HUES6 (cell line): ENCODE results near the gene IGLL1.
"Not testable (repeated sequence)": the region's sequence is repeated elsewhere in the genome, so short reads cannot be mapped to it uniquely, and the experiment has no call there.

Source experiments
- H3K27ac ChIP-seq: 2 replicates; pipeline ENCODE4 v1.7.0; 2013; ENCODE audit warnings: low read depth, mild to moderate bottlenecking, low read length, inconsistent platforms
- H3K27me3 ChIP-seq: 2 replicates; pipeline ENCODE4 v1.6.1; 2013; ENCODE audit warnings: low read length; ENCODE audit not compliant: control insufficient read depth, insufficient read depth
- H3K36me3 ChIP-seq: 2 replicates; pipeline ENCODE4 v1.6.1; 2013; ENCODE audit warnings: low read length; ENCODE audit not compliant: control insufficient read depth, insufficient read depth
- H3K4me1 ChIP-seq: 2 replicates; pipeline ENCODE4 v1.6.1; 2013; ENCODE audit warnings: low read length; ENCODE audit not compliant: control insufficient read depth, insufficient read depth
- H3K4me3 ChIP-seq: 2 replicates; pipeline ENCODE4 v1.5.1; 2013; ENCODE audit warnings: low read depth, low read length
- H3K9ac ChIP-seq: one replicate; pipeline ENCODE4 v1.6.1; 2013; ENCODE audit warnings: mild to moderate bottlenecking, low read length
- H3K9me3 ChIP-seq: 2 replicates; pipeline ENCODE4 v1.6.1; 2013; ENCODE audit warnings: low read depth, low read length; ENCODE audit not compliant: control insufficient read depth, insufficient read depth

Gene IGLL1

GRCh38 chr22:23549198-23549595 lies 30.9 kb downstream of the IGLL1 start:
- Histone ChIP-seq H3K36me3 (peaks cover 23% of the 10 kb centered on the region), H3K9me3 (peaks cover 12% of the 10 kb centered on the region), H3K27ac (no peak overlapping the region), H3K27me3 (peaks cover 38% of the 10 kb centered on the region), H3K9ac (no peak overlapping the region), H3K4me3 (no peak overlapping the region), H3K4me1 (no peaks in the 10 kb centered on the region)

GRCh38 chr22:23548501-23549197 lies 31.4 kb downstream of the IGLL1 start:
- Histone ChIP-seq H3K4me3 (no peak overlapping the region), H3K4me1 (no peaks in the 10 kb centered on the region), H3K27me3 (peaks cover 37% of the 10 kb centered on the region), H3K27ac (no peak overlapping the region), H3K9ac (no peak overlapping the region), H3K9me3 (peaks cover 12% of the 10 kb centered on the region), H3K36me3 (peaks cover 29% of the 10 kb centered on the region)

- Histone ChIP-seq H3K9me3 (peaks cover 12% of the 10 kb centered on the region), H3K27ac (no peak overlapping the region), H3K9ac (no peak overlapping the region), H3K36me3 (peaks cover 35% of the 10 kb centered on the region), H3K4me1 (no peaks in the 10 kb centered on the region), H3K4me3 (no peak overlapping the region), H3K27me3 (peaks cover 30% of the 10 kb centered on the region)
Measured at GRCh38 chr22:23547818-23548500, 32.1 kb downstream of the IGLL1 start.

- peaks cover 12% of the 10 kb centered on the region for H3K9me3 ChIP-seq
- not testable (repeated sequence) for H3K27ac ChIP-seq, H3K9ac ChIP-seq, H3K4me3 ChIP-seq, H3K4me1 ChIP-seq
- peaks cover 39% of the 10 kb centered on the region for H3K36me3 ChIP-seq
- peaks cover 24% of the 10 kb centered on the region for H3K27me3 ChIP-seq
Measured at GRCh38 chr22:23547382-23547781, 32.7 kb downstream of the IGLL1 start.

- no peak overlapping the region for H3K9ac ChIP-seq
- no peak overlapping the region for H3K27ac ChIP-seq
- H3K36me3 ChIP-seq = peaks cover 39% of the 10 kb centered on the region
- H3K4me3 ChIP-seq = no peak overlapping the region
- peaks cover 7% of the 10 kb centered on the region; the same call in 1 of the 2 replicates for H3K9me3 ChIP-seq
- no peaks in the 10 kb centered on the region for H3K4me1 ChIP-seq
- H3K27me3 ChIP-seq = 0 out of 2 replicates have a peak, but pooled peaks cover 3% of the 10 kb centered on the region
Measured at GRCh38 chr22:23544852-23545251, 35.2 kb downstream of the IGLL1 start.

GRCh38 chr22:23543506-23544000 lies 36.5 kb downstream of the IGLL1 start:
- peaks cover 40% of the 10 kb centered on the region for H3K36me3 ChIP-seq
- H3K27ac ChIP-seq, H3K4me3 ChIP-seq, H3K4me1 ChIP-seq, H3K9ac ChIP-seq, H3K9me3 ChIP-seq, H3K27me3 ChIP-seq: not testable (repeated sequence)

- peaks cover 13% of the 10 kb centered on the region for H3K4me1 ChIP-seq
- no peak overlapping the region for H3K9ac ChIP-seq
- H3K27ac ChIP-seq = no peak overlapping the region
- no peak overlapping the region for H3K4me3 ChIP-seq
- peaks cover 7% of the 10 kb centered on the region; the same call in 1 of the 2 replicates for H3K9me3 ChIP-seq
- H3K36me3 ChIP-seq = peaks cover 45% of the 10 kb centered on the region
- H3K27me3 ChIP-seq = no peaks in the 10 kb centered on the region
Measured at GRCh38 chr22:23542933-23543332, 37.2 kb downstream of the IGLL1 start.

- peaks cover 45% of the 10 kb centered on the region for H3K36me3 ChIP-seq
- peaks cover 18% of the 10 kb centered on the region for H3K4me1 ChIP-seq
- H3K4me3 ChIP-seq, H3K9me3 ChIP-seq, H3K27ac ChIP-seq, H3K9ac ChIP-seq, H3K27me3 ChIP-seq: not testable (repeated sequence)
Measured at GRCh38 chr22:23542391-23542790, 37.7 kb downstream of the IGLL1 start.

GRCh38 chr22:23541849-23542281 lies 38.2 kb downstream of the IGLL1 start:
- peaks cover 45% of the 10 kb centered on the region for H3K36me3 ChIP-seq
- not testable (repeated sequence) for H3K27ac ChIP-seq, H3K9ac ChIP-seq

GRCh38 chr22:23540837-23541236 lies 39.3 kb downstream of the IGLL1 start:
- peaks cover 26% of the 10 kb centered on the region for H3K4me1 ChIP-seq
- not testable (repeated sequence) for H3K27ac ChIP-seq, H3K27me3 ChIP-seq, H3K9me3 ChIP-seq, H3K4me3 ChIP-seq, H3K9ac ChIP-seq
- H3K36me3 ChIP-seq = peaks cover 38% of the 10 kb centered on the region

More at GRCh38 chr22:23541849-23542281, 38.2 kb downstream of the IGLL1 start:
- not testable (repeated sequence) for H3K27me3 ChIP-seq, H3K4me3 ChIP-seq, H3K9me3 ChIP-seq
- peaks cover 23% of the 10 kb centered on the region for H3K4me1 ChIP-seq

- H3K27ac ChIP-seq, H3K4me3 ChIP-seq, H3K27me3 ChIP-seq, H3K9ac ChIP-seq, H3K9me3 ChIP-seq: not testable (repeated sequence)
- peaks cover 36% of the 10 kb centered on the region for H3K4me1 ChIP-seq
- H3K36me3 ChIP-seq = peaks cover 28% of the 10 kb centered on the region
Measured at GRCh38 chr22:23539839-23540198, 40.3 kb downstream of the IGLL1 start.
